ENCODE data around the gene BAAT.

Gene BAAT

GRCh38 chr9:101398068-101398929, 13.5 kb upstream of the BAAT start, which contains the start of the genes MRPL50 and ZNF189:
TSS of gene MRPL50 (minus strand) at chr9:101398618. CDS start at chr9:101398592, 26 bp downstream.
TSS of gene ZNF189 (plus strand) at chr9:101398851. CDS start at chr9:101399157, 306 bp downstream.
- POLR2A ChIA-PET = interaction anchor here (0.8 to 1.7 kb wide), 9 partner anchors 10 to 140 kb away, joined by 3 to 17 read pairs (median 5); partner anchors contain the start of gene RNF20
- peak within 1 kb of the TSS; percentile 84 for H3K4me3 ChIP-seq (ENCODE audit: low read depth, low read length)
- CTCF ChIA-PET = interaction anchor here (0.6 to 2.3 kb wide), 4 partner anchors 10 to 131 kb away, joined by 3 to 16 read pairs (median 5); no protein-coding TSS in a partner anchor
- no peaks in the 10 kb centered on the region for H3K4me1 ChIP-seq (ENCODE audit: control insufficient read depth, insufficient read depth, low read length)
- H3K27ac ChIP-seq (ENCODE audit: extremely low read depth, low read depth, low read length) = peak within 1 kb of the TSS; percentile 59; the same call in 1 of the 2 replicates
- peaks cover 20 to 68% of the 10 kb centered on the region in 2 experiments for H3K36me3 ChIP-seq (ENCODE audit: control insufficient read depth in 2 of 2, insufficient read depth in 1 of 2, low read length in 2 of 2)
- H3K9me3 ChIP-seq (ENCODE audit: control insufficient read depth, insufficient read depth, low read depth, low read length) = no peaks in the 10 kb centered on the region
- TF ChIP-seq ZBTB7A (tag by site-specific recombination; IDR thresholded peaks at IDR 0.05; ENCODE audit: low read depth) (no peak), ZNF2 (tag by site-specific recombination; IDR thresholded peaks at IDR 0.05) (peak; percentile 52; the same call in 1 of the 2 replicates), ZFP3 (tag by site-specific recombination; IDR thresholded peaks at IDR 0.05; ENCODE audit: low read depth) (0 out of 2 replicates have a peak, but pooled peaks have one; percentile 15), ZXDB (tag by site-specific recombination; IDR thresholded peaks at IDR 0.05) (peak; percentile 40; the same call in 1 of the 2 replicates), CTCF (tag by site-specific recombination; IDR thresholded peaks at IDR 0.05) (no peak), ZNF629 (tag by site-specific recombination; IDR thresholded peaks at IDR 0.05) (peak; percentile 59), ZBTB44 (tag by site-specific recombination; IDR thresholded peaks at IDR 0.05) (no peak), ZNF501 (tag by site-specific recombination; IDR thresholded peaks at IDR 0.05) (0 out of 2 replicates have a peak, but pooled peaks have one; percentile 59), ZNF335 (tag by site-specific recombination; conservative IDR thresholded peaks at IDR 0.05) (peak; percentile 93), YY2 (tag by site-specific recombination; IDR thresholded peaks at IDR 0.05) (peak; percentile 78), ZNF777 (tag by site-specific recombination; IDR thresholded peaks at IDR 0.05; ENCODE audit: borderline replicate concordance) (no peak), MZF1 (tag by site-specific recombination; IDR thresholded peaks at IDR 0.05; ENCODE audit: borderline replicate concordance) (no peak), PATZ1 (tag by site-specific recombination; IDR thresholded peaks at IDR 0.05) (peak; percentile 54; the same call in 1 of the 2 replicates), ZNF600 (tag by site-specific recombination; IDR thresholded peaks at IDR 0.05) (0 out of 2 replicates have a peak, but pooled peaks have one; percentile 21), ZBTB20 (tag by site-specific recombination; IDR thresholded peaks at IDR 0.05) (0 out of 2 replicates have a peak, but pooled peaks have one; percentile 35), ZNF248 (tag by site-specific recombination; IDR thresholded peaks at IDR 0.05) (no peak), YY1 (tag by site-specific recombination; IDR thresholded peaks at IDR 0.05) (peak; percentile 62), SP3 (tag by site-specific recombination; IDR thresholded peaks at IDR 0.05) (peak; percentile 81), KLF16 (tag by site-specific recombination; IDR thresholded peaks at IDR 0.05) (no peak), ZNF19 (tag by site-specific recombination; IDR thresholded peaks at IDR 0.05; ENCODE audit: low read depth) (no peak), ZNF24 (tag by site-specific recombination; IDR thresholded peaks at IDR 0.05) (0 out of 2 replicates have a peak, but pooled peaks have one; percentile 39), ZFHX2 (tag by site-specific recombination; conservative IDR thresholded peaks at IDR 0.05) (peak; percentile 55), ZFP37 (tag by site-specific recombination; IDR thresholded peaks at IDR 0.05) (0 out of 2 replicates have a peak, but pooled peaks have one; percentile 49), ZBTB17 (tag by site-specific recombination; IDR thresholded peaks at IDR 0.05) (peak; percentile 95)
- TF ChIP-seq, protein P1, sequence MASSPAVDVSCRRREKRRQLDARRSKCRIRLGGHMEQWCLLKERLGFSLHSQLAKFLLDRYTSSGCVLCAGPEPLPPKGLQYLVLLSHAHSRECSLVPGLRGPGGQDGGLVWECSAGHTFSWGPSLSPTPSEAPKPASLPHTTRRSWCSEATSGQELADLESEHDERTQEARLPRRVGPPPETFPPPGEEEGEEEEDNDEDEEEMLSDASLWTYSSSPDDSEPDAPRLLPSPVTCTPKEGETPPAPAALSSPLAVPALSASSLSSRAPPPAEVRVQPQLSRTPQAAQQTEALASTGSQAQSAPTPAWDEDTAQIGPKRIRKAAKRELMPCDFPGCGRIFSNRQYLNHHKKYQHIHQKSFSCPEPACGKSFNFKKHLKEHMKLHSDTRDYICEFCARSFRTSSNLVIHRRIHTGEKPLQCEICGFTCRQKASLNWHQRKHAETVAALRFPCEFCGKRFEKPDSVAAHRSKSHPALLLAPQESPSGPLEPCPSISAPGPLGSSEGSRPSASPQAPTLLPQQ (tag by site-specific recombination; IDR thresholded peaks at IDR 0.05) = peak; percentile 55; the same call in 1 of the 2 replicates
- TF ChIP-seq, protein P2, sequence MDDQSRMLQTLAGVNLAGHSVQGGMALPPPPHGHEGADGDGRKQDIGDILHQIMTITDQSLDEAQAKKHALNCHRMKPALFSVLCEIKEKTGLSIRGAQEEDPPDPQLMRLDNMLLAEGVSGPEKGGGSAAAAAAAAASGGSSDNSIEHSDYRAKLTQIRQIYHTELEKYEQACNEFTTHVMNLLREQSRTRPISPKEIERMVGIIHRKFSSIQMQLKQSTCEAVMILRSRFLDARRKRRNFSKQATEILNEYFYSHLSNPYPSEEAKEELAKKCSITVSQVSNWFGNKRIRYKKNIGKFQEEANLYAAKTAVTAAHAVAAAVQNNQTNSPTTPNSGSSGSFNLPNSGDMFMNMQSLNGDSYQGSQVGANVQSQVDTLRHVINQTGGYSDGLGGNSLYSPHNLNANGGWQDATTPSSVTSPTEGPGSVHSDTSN (CRISPR knock-in tag; IDR thresholded peaks at IDR 0.05) = no peak
- TF ChIP-seq, protein P3, sequence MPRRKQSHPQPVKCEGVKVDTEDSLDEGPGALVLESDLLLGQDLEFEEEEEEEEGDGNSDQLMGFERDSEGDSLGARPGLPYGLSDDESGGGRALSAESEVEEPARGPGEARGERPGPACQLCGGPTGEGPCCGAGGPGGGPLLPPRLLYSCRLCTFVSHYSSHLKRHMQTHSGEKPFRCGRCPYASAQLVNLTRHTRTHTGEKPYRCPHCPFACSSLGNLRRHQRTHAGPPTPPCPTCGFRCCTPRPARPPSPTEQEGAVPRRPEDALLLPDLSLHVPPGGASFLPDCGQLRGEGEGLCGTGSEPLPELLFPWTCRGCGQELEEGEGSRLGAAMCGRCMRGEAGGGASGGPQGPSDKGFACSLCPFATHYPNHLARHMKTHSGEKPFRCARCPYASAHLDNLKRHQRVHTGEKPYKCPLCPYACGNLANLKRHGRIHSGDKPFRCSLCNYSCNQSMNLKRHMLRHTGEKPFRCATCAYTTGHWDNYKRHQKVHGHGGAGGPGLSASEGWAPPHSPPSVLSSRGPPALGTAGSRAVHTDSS (tag by site-specific recombination; IDR thresholded peaks at IDR 0.05) = no peak

Data from HEK293 (cell line).